ENCODE measurements around the gene SIMC1.
A peak's percentile ranks its signal among the peaks of the same experiment; 100 is the strongest.

SIMC1 gene

GRCh38 chr5:176364765-176365350, 126.6 kb downstream of the SIMC1 start:
- DNase-seq (ENCODE audit: low read depth): no peak

DNA sequence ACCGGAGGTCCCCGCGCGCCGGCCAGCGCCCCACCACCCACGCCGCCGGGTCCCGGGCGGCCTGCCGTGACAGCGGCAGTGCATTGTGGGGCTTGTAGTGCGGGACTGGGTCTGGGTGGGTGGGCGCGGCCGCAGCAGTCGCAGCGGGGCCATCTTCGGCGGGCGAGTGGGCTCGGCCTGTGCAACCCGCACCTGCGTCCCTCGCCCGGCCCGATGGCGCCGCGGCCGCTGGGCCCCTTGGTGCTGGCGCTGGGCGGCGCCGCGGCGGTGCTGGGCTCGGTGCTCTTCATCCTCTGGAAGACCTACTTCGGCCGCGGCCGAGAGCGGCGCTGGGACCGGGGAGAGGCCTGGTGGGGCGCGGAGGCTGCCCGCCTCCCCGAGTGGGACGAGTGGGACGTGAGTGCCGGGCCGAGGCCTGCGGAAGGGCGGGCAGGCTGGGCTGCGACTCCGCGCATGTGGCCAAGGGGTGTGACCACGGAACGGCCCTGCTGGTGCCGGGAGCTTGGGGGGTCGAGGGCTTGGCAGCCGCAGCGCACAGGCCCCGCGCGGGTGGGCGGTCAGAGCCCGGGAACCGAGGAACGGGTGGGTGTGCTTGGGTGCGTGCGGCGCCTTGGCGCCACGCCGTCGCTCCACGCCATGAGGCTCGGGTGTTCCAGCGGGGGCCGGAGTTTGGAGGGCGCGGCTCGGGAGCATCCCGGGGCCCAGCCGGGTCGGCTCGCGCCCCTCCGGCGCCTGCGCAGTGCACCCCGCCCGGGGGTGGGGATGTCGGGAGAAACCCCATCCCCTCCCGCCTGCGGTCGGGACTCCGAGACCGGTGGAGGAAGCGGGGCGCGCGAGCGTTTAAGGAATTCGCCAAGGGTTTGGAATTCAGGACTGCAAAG, 127.4 kb downstream of the SIMC1 start, which contains the start of gene ARL10:
ARL10 (plus strand) TSS at position 137 of the 881 bp plus-strand sequence; CDS start at position 214, 77 bp downstream.
- no peak for DNase-seq (ENCODE audit: low read depth)

GRCh38 chr5:176366232-176366894, 128.1 kb downstream of the SIMC1 start:
- no peak for DNase-seq (ENCODE audit: low read depth)

DNA sequence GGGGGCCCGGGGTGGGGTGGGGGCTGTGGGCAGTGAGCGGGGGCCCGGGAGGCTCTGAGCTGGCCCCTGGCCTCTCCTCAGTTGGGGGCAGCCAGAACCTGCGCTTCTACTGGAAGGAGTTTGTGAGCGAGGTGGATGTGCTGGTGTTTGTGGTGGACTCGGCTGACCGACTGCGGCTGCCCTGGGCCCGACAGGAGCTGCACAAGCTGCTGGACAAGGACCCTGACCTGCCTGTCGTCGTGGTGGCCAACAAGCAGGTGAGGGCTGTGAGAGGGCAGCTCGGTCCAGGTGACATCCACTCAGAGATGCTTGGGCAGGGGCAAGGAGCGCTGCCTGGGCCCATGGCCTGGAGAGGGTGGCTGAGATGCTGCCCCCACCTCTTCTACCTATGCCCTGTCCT, 130.5 kb downstream of the SIMC1 start:
- no peak for DNase-seq (ENCODE audit: low read depth)

GRCh38 chr5:176369934-176370711, 131.9 kb downstream of the SIMC1 start:
- DNase-seq (ENCODE audit: low read depth): no peak

DNA sequence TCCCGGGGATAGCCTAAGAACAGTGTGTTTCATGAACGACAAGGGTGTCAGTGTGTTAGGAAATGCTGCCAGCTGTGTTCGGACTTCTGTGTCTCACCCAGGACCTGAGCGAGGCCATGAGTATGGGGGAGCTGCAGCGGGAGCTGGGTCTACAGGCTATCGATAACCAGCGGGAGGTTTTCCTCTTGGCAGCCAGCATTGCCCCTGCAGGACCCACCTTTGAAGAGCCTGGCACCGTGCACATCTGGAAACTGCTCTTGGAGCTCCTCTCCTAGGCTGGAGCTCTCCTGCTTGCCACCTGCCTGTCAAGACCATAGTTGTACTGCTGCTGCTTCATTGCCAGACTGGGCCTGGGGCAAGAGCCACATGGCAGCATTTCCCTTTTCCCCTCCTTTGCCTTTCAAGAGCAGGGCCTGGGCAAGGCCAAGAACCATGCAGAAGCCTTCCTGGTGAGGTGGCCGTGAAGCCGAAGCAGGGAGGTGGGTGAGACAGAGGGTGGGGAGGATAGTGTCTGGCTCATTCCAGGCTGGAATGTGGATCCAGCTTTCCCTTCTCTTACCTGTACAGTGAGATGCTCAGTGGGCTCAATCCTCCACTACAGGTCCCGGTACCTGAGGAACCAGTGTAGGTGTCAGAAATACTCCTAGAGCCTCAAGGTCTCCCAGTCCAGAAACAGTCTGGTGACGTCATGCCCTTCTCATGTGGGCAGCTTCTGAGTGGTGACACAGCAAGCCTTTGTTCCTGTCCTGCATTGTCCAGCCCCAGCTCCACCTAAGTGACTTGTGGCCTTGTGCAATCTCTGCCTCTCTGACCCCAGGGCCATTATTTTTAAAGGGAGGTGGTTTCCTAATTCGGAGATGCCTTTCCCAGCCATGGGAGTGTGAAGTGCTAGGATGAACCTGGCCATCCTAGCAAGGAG, 133.7 kb downstream of the SIMC1 start:
- no peak for DNase-seq (ENCODE audit: low read depth)

- DNase-seq (ENCODE audit: low read depth): no peak
Observed at GRCh38 chr5:176373100-176373818, 135.0 kb downstream of the SIMC1 start.

- no peak for DNase-seq (ENCODE audit: low read depth)
Observed at GRCh38 chr5:176379881-176380280, 141.7 kb downstream of the SIMC1 start.

DNA sequence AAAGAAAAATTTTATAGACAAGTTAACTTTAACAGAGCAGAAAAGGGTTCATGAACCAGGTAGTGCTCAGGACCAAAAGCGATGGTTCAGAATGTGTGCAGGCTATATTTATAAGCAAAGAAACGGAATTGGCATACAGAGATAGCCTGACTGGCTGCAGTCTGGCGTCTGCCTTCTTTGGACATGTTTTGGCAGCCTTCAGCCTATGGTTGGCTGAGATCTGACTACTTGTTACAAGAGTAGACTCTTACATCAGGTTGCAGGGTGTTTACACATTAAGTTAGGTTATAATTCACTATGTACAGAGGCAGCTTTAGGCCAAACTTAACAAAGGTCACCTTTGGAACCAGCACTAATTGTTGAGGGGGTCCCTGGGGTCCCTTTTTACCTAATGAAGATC, 143.2 kb downstream of the SIMC1 start:
- no peak for DNase-seq (ENCODE audit: low read depth)

DNA sequence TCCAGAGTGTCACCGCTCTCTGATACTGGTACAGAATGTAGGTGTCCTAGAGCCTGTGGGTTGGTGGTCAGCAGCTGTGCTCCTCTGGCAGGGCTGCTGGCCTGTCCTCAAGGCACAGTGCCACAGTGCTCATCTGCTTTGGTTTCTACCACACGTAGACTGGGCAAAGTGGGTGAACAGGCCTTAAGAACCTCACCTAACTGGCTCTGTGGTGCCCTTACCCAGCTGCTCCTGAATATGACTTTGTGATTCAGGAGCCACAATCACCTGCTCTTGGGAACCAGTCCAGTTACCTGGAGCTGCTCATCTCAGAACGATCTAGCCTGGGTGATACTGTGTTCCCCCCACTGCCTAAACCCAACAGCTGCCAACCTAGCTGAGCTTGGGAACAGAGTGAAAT, 143.8 kb downstream of the SIMC1 start:
- DNase-seq (ENCODE audit: low read depth): no peak

GRCh38 chr5:176382721-176383120, 144.5 kb downstream of the SIMC1 start:
- DNase-seq (ENCODE audit: low read depth): no peak

DNA sequence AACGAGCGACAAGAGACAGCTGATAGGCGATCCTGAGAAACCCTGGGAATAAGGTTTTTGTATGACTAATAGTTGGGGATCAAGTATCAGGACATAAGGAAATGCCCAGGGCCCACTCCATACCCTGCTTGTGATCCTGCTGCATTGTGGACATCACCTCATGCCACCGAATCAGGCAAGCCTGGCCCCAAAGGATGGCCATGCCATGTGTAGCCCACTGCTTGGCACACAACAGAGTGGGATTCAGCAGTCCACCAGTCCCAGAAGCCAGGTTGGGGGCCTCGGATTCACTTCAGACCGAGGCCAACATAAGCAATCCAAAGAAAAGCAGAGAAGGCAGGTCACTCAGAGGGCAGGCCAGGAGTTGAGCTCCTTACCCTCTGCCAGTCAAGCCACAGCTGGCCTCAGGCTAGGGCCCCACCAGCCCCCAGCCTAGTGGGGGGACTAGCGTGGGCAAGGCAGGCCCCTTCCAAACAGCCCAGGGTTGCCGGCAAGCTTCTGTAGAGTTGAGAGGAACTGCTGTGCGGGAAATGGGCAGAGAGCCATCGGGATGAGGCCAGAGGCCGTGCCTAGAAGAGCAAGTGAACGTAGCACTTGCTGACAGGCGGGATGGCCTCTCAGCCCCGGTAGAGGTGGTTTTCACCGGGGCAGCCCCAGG, 145.2 kb downstream of the SIMC1 start:
- DNase-seq (ENCODE audit: low read depth): no peak

- DNase-seq (ENCODE audit: low read depth): no peak
Observed at GRCh38 chr5:176383961-176384360, 145.7 kb downstream of the SIMC1 start.

DNA sequence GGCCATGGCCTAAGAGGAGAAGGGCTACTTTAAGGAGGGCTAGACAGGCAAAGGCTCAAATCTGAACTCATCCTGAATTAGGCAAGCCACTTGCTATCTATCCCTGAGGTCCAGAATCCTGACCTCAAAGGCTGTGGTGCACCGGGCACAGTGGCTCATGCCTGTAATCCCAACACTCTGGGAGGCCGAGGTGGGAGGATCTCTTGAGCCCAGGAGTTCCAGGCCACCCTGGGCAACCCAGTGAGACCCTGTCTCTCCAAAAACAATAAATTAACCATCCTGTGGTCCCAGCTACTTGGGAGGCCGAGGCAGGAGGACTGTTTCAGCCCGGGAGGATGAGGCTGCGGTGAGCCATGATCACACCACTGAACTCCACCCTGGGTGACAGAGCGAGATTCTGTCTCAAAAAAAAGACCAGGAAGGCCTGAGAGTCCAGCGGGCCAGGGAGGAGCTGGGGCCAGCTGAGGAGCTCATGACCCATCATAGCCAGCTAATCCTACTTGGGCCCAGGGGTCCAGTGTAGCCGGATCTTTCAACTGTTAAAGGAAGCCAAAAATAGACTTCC, 146.2 kb downstream of the SIMC1 start:
- DNase-seq (ENCODE audit: low read depth): no peak

DNA sequence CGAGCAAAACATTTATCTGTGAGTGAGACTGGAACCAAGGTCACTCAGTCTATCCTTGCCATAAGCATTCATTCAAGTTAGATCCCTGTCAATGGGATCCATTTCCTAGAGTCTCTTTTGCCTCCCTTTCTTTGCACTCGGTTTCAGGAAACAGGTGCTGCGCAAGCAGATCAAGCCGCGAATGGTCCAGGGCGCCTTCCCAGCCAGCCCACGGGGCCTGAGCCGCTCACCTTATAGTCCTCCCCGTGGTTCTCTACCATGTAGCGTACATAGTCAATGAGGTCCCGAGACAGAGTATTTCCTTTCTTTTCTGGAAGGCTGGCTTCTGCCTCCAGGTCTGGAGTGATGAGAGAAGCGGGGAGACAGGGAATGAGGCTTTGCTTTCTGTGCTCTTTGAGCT, 146.8 kb downstream of the SIMC1 start:
- DNase-seq (ENCODE audit: low read depth): no peak

DNA sequence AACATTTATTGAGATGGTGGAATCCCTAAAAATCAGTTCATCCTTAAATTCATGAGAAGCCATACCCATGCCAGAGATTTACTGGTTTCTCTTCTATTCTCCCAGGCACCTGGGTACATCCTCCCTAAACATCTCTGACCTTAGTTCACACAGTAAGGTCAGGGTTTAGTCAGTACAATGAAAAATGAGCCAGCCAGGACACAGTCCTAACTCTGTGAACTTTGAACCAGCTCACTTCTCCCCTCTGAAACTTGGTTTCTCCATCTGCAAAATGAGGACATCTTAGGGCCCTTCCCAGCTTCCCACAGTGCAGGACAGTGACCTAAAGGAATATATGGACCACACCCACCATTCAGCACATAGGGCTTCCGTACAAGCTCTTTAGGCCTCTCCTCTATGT, 148.3 kb downstream of the SIMC1 start:
- DNase-seq (ENCODE audit: low read depth): no peak

DNA sequence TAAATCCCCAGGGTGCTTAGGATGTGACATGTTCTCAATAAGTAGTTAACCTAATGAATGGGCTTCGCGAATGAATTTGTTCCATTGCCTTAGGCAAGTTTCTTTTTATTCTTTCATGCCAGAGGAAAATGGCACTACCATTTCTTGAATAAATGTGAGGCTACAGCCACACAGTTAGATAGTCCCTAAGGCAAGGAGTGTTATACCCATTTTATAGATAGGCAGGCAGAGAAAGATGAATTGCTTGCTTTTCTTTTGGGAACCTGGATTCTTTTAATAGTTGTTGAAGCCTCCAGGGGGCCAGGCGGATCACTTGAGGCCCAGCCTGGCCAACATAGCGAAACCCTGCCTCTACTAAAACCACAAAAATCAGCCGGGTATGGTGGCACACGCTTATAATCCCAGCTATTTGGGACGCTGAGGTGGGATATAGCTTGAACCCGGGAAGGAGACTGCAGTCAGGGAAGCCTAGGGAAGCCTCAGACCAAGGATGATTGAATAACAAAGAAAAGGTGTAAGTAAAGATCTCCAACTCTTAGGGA, 149.2 kb downstream of the SIMC1 start:
- no peak for DNase-seq (ENCODE audit: low read depth)

DNA sequence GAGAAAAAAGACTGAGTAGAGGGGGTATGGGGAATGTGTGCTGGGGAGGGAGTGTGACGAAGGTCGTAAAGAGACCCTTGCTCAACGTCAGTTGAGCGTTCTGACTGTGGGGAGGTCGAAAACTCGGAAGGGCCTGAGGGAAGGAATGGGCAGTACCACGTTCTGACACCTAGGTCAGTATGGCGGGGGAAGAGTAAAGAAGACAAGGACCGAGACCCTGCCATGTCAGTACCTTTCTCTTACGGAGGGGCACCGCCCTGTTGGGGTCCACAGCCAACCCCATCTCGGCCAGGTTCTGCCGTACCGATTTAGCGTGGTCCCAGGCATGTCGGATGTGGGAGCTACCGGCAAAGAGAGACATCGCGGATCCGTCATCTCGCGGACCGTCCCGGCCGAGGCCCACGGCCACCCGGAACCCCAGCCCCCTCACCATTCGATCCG, 149.8 kb downstream of the SIMC1 start:
- DNase-seq (ENCODE audit: low read depth): no peak

DNA sequence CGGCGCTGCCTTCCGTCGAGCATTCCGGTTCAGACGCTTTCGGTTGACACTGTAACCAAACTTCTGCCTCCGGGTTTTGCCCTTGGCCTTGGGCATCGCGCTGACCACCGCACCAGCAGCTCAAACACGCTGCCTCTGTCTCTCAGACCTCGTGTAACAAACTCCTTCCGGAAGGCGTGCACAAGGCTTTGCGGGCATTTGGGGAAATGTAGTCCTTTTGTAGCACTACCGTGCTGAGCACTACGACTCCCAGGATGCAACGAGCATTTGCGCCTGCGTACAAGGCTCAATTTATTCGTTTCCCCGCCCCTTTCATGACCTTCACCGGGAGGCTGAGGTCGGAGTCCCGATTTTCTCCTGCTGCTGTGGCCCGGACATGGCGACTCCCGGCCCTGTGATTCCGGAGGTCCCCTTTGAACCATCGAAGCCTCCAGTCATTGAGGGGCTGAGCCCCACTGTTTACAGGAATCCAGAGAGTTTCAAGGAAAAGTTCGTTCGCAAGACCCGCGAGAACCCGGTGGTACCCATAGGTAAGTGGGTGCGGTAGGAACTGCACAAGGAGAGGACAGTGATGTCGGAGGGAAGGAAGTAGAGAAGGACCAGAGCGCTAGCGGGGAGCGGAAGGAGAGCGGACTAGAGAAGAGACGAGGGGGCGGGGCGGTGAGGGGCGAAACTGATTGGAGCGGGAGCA, 150.4 kb downstream of the SIMC1 start, which contains the start of the genes HIGD2A and NOP16:
HIGD2A (plus strand) TSS at position 308 of the 691 bp plus-strand sequence; CDS start at position 377, 69 bp downstream.
NOP16 (minus strand) TSS at position 155 of the 691 bp plus-strand sequence; CDS start at position 96, 59 bp downstream.
- peak; percentile 86 for DNase-seq (ENCODE audit: low read depth)
